HG03342 (cell line): Measurements from ENCODE around the gene MISP3.

Experiments used
- ATAC-seq: cut with Tn5 transposase; IDR thresholded peaks from one replicate; pipeline ENCODE4 v1.9.1; 2021; ENCODE audit warnings: mild to moderate bottlenecking, moderate library complexity; ENCODE audit not compliant: unreplicated experiment

The MISP3 gene

GRCh38 chr19:14078411-14078810 lies 5.8 kb downstream of the MISP3 start:
- ATAC-seq = no peak

- ATAC-seq = peak; percentile 85
Measured at GRCh38 chr19:14080887-14081796, 8.6 kb downstream of the MISP3 start.

GRCh38 chr19:14081797-14082674 lies 9.4 kb downstream of the MISP3 start:
- peak; percentile 3 for ATAC-seq

GRCh38 chr19:14082675-14082960 lies 10.0 kb downstream of the MISP3 start:
- ATAC-seq = no peak

- ATAC-seq = no peak
Measured at GRCh38 chr19:14085309-14085995, 12.9 kb downstream of the MISP3 start, which contains the start of gene C19orf67. C19orf67 (minus strand) TSS chr19:14085783; CDS start chr19:14085627, 156 bp downstream.

GRCh38 chr19:14086098-14086497 lies 13.5 kb downstream of the MISP3 start:
- no peak for ATAC-seq

- no peak for ATAC-seq
Measured at GRCh38 chr19:14088634-14089411, 16.2 kb downstream of the MISP3 start.

GRCh38 chr19:14089412-14089661 lies 16.8 kb downstream of the MISP3 start:
- ATAC-seq = no peak

GRCh38 chr19:14089662-14090508 lies 17.3 kb downstream of the MISP3 start:
- peak; percentile 27 for ATAC-seq

- ATAC-seq = peak; percentile 40
Measured at GRCh38 chr19:14090509-14091080, 18.0 kb downstream of the MISP3 start, which contains the start of gene SAMD1. SAMD1 (minus strand) TSS chr19:14090751.

- ATAC-seq = peak; percentile 44
Measured at GRCh38 chr19:14091081-14091812, 18.7 kb downstream of the MISP3 start.

GRCh38 chr19:14091813-14092462 lies 19.4 kb downstream of the MISP3 start:
- ATAC-seq = peak; percentile 4

GRCh38 chr19:14093117-14093823 lies 20.7 kb downstream of the MISP3 start:
- no peak for ATAC-seq

- ATAC-seq = no peak
Measured at GRCh38 chr19:14094854-14095253, 22.3 kb downstream of the MISP3 start.

- no peak for ATAC-seq
Measured at GRCh38 chr19:14096272-14096992, 23.8 kb downstream of the MISP3 start.

GRCh38 chr19:14097532-14098151 lies 25.1 kb downstream of the MISP3 start:
- ATAC-seq = no peak
